GM19452 (cell line): ENCODE data around the gene SLC39A9.
A peak's percentile ranks its signal among the peaks of the same experiment; 100 is the strongest.
"Not testable (repeated sequence)": the region's sequence is repeated elsewhere in the genome, so short reads cannot be mapped to it uniquely, and the experiment has no call there.

ENCODE experiments used
- ATAC-seq: cut with Tn5 transposase; IDR thresholded peaks from one replicate; pipeline ENCODE4 v1.9.1; 2021; ENCODE audit not compliant: unreplicated experiment

SLC39A9 gene

GRCh38 chr14:69368381-69368780, 30.1 kb upstream of the SLC39A9 start:
- no peak for ATAC-seq

GRCh38 chr14:69370061-69370460, 28.4 kb upstream of the SLC39A9 start:
- ATAC-seq: no peak

- no peak for ATAC-seq
These were observed 26.3 kb upstream of the SLC39A9 start for GRCh38 chr14:69372146-69372545.

- no peak for ATAC-seq
These were observed 25.4 kb upstream of the SLC39A9 start for GRCh38 chr14:69373104-69373503.

- no peak for ATAC-seq
These were observed 24.3 kb upstream of the SLC39A9 start for GRCh38 chr14:69374235-69374634.

- ATAC-seq: no peak
These were observed 23.3 kb upstream of the SLC39A9 start for GRCh38 chr14:69375182-69375581.

GRCh38 chr14:69375722-69376121, 22.8 kb upstream of the SLC39A9 start:
- no peak for ATAC-seq

GRCh38 chr14:69376439-69376838, 22.1 kb upstream of the SLC39A9 start:
- ATAC-seq: no peak

- no peak for ATAC-seq
These were observed 20.2 kb upstream of the SLC39A9 start for GRCh38 chr14:69378274-69378673.

GRCh38 chr14:69387311-69387710, 11.2 kb upstream of the SLC39A9 start:
- ATAC-seq: no peak

GRCh38 chr14:69391400-69391799, 7.1 kb upstream of the SLC39A9 start:
- not testable (repeated sequence) for ATAC-seq

- ATAC-seq: no peak
These were observed 6.0 kb upstream of the SLC39A9 start for GRCh38 chr14:69392481-69392880.

GRCh38 chr14:69395929-69396328, 2.6 kb upstream of the SLC39A9 start:
- no peak for ATAC-seq

- ATAC-seq: peak; percentile 14
These were observed 322 bp downstream of the SLC39A9 start for GRCh38 chr14:69398818-69399210.

GRCh38 chr14:69399750-69400149, 1.3 kb downstream of the SLC39A9 start:
- no peak for ATAC-seq

GRCh38 chr14:69400154-69400553, 1.7 kb downstream of the SLC39A9 start:
- ATAC-seq: no peak

- ATAC-seq: no peak
These were observed 3.3 kb downstream of the SLC39A9 start for GRCh38 chr14:69401841-69402240.

GRCh38 chr14:69404478-69404877, 6.0 kb downstream of the SLC39A9 start:
- ATAC-seq: no peak

GRCh38 chr14:69404883-69405282, 6.4 kb downstream of the SLC39A9 start:
- no peak for ATAC-seq

- no peak for ATAC-seq
These were observed 7.3 kb downstream of the SLC39A9 start for GRCh38 chr14:69405762-69406161.

GRCh38 chr14:69408331-69408960, 10.0 kb downstream of the SLC39A9 start:
- ATAC-seq: no peak

- ATAC-seq: no peak
These were observed 15.0 kb downstream of the SLC39A9 start for GRCh38 chr14:69413483-69413882.

- not testable (repeated sequence) for ATAC-seq
These were observed 17.6 kb downstream of the SLC39A9 start for GRCh38 chr14:69416087-69416486.
